Stimulated activated CD4-positive, alpha-beta T cell treated with anti-CD3 and anti-CD28 coated beads, Interleukin-2, amount 100 ng/mL, for 4 hours (primary cell): ENCODE measurements around the gene IL17REL.
"Not testable (repeated sequence)": the region's sequence is repeated elsewhere in the genome, so short reads cannot be mapped to it uniquely, and the experiment has no call there.

Experiments used
- DNase-seq: peaks from one replicate; pipeline ENCODE4 v3.0.0-alpha.2; 2020; ENCODE audit warnings: low read depth

Gene IL17REL

DNA sequence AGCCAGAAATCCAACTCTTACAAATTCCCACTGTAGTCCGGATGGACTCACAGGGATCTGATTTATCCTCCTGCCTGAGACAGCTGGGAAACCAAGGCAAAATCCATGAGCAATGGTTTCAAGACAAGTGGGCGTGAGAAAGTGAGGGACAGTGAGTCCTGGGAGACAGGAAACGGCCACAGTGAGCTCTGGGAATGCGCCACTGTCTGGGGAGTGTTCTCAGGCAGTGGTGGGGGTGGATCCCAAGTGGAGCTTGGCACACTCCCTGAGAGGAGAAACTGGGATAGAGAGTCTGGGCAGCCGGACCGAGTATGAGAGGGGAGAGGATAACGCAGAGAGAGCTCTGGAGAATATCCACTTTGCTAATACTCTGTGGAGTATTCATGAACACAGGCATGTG, 9.8 kb downstream of the IL17REL start:
- DNase-seq, result no peak

DNA sequence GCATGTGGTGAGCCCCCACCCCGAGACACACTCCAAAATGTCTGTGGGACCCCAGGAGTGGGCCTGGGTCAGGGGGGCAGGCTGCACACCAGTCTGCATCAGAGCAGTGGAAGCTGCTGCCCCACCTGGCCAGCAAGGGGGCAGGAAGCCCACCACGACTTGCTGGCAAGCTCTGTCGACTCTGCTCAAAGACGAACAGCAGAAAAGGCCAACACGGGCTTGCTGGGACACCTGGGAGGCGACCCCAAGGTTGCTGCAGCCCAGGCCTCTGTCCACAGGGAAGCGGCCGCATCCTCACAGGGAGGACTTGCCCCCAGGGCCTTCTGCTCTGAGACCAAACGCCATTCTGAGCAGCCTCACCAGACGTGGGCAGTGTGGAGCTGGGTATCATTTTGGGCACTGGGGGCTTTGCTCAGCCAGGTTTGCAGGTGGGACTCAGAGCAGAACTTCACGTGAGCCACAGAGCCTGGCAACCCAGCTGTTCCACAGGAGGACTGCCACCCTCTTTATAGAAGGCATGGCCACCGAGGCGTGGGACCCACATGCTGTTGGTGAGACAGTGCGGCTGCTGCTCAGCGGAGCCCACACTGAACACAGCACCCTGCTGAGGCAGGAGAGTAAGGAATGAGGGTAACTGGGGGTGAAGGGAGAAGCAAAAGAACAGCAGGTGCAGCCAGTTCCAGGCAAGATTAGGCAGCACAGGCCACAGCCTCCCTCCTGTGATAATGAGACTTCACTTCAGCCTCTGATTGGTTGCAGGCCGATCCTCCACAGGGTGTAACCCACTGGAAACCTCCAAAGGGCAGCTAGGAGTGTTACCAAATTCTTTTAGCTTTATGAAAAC, 11.0 kb downstream of the IL17REL start:
- no peak for DNase-seq

DNA sequence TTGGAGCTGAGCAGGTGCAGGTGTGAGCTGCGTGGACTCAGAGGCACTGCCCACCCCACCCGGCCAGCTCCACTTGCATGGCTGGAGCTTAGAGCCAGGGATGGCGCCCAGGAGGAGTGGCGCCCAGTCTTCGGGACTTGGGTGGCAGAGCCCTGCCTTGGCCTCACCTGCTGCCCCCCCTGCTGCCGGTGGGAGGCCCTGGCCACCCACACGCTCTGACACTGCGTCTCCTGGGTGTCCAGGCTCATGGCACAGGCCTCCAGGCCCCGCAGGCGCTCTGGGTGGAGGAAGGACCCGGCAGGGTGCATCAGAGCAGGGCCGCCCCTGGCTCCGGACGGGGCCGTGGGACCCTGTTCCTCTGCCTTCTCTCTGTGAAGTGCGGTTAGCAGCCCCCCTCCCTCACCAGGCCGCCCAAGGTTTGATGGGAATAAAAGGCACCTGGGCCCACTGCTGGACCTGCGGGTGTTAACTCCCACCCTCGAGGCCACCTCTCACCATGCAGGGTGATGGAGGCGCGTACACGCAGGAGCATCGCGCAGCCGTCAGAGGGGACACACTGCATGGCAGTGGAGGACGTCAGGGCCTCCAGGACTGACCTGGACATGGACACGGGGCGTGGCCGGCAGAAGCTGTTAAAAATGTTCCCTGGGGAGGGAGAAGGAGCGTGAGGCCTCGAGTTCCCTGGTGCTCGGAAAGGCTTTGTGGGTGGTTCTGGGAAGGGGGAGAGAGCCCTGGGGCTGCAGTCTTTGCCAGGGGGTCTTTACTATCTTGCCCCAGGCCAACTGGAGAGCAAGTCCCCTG, 11.8 kb downstream of the IL17REL start:
- DNase-seq, result no peak

DNA sequence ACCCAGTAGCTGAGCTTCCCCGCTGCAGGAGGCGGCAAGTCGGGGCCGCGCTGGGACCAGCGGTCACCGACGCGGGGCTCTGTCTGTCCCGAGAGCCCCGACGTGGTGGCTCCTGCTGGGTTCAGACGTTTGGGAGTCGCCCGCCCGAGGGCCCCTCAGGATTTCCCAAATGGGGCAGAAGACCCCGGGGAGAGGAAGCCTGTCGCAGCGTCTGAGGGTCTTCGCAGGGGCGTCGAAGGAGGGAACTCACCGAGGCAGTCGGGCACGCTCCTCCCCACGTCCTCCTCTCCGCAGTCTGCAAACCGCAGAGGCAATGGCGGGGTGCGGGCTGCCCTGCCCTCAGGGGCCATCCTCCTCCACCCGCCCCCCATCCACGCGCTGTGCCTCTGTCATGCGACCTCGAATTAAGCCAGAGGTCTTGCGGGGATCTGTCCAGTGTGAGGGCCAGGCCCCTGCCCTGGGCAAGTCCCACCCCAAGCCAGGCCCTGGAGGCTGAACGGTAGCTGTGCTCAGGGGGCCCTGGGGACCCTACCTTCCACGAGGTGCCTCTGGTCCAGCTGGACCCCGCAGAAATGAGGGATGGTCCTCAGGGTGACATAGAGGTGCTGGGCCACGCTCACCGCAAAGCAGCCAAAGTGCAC, 12.5 kb downstream of the IL17REL start:
- no peak for DNase-seq

DNA sequence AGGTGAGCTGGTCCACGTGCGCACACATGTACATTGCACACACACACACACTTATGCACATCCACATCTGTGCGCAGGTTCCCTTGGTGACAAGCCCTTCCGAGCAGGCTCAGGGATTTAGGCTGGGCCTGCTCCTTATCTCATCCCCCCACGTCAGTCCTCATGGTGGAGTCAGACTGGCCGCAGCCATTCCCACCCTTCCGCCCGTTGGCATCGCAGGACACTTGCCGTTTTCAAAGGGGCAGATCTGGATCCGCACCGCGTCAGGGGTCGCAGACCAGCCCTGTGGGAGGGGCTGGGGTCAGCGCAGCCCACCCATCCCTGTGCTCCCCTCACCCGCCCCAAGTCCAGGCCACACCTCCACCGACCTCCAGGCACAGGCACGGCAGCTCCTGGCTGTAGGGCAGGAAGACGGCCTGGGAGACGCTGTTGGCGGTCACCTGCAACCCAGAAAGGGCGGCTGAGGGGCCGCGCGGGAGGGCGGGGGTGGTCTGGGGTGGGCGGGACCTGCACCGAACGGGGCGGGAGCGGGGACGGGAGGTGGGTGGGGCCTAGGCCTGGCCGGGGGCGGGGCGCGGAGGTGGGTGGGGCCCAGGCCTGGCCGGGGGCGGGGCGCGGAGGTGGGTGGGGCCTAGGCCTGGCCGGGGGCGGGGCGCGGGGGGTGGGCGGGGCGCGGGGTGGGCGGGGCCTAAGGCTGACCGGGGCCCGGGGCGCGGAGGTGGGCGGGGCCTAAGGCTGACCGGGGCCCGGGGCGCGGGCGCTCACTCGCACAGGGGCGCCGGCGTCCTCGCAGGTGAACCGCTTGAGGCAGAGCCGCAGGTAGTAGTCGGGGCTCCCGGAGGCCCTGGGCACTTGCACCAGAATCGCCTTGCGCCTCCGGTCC, 13.3 kb downstream of the IL17REL start:
- DNase-seq, result no peak

DNA sequence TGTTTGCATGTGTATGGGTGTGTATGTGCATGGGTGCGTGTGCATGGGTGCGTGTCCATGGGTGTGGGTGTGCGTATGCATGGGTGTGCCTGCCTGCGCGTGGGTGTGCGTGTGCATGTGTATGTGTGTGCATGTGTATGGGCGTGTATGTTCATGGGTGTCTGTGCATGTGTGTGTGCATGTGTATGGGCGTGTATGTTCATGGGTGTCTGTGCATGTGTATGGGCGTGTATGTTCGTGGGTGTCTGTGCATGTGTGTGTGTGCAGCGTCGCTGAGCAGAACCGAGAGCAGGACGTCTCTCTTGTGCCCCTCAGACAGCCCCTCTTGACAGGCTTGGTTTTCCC, 13.9 kb downstream of the IL17REL start:
- DNase-seq, result no peak

DNA sequence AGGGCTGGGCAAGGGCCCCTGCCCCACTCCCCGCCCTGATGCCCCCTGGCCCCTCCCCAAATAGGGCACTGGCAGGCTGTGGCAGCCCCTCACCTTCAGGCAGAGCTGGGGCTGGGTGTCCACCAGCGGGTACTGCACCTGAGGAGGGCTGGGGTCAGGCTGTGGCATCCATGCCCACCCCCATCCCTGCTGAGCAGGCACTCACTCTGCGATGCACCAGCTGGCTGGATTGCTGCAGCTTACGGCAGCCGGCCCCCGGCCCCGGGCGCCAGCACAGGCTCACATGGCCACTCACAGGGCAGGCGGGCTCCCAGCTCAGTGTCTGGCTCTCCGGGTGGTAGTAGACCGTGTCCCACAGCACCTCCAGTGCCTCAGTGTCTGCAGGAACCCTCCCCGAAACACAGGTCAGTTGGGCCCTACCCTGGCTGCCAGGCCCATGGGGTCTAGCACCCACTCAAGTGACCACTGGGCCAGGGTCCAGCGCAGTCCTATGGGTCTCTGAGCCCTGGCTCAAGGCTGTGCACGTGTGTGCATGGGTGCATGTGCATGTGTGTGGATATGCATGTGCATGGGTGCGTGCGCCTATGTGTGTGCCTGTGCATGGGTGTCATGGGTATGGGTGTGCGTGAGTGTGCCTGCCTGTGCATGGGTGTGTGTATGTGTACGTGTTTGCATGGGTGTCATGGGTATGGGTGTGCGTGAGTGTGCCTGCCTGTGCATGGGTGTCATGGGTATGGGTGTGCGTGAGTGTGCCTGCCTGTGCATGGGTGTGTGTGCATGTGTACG, 14.4 kb downstream of the IL17REL start:
- no peak for DNase-seq

DNA sequence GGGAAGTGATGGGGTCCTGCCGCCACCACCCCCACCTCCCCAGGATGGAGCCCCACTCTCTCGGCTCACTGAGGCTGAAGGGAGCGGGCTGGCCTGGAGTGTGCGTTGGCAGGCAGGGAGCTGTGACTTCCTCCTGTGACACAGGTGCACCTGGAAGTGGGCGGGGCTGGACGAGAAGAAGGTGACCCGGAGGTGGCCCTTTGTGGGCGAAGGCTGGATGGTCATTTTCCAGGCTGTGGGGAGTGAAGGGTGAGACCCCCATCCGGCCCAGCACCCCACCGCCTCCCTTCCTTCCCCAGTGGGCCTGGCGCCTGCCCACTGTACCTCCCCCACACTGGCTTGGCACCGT, 15.3 kb downstream of the IL17REL start:
- DNase-seq, result no peak

DNA sequence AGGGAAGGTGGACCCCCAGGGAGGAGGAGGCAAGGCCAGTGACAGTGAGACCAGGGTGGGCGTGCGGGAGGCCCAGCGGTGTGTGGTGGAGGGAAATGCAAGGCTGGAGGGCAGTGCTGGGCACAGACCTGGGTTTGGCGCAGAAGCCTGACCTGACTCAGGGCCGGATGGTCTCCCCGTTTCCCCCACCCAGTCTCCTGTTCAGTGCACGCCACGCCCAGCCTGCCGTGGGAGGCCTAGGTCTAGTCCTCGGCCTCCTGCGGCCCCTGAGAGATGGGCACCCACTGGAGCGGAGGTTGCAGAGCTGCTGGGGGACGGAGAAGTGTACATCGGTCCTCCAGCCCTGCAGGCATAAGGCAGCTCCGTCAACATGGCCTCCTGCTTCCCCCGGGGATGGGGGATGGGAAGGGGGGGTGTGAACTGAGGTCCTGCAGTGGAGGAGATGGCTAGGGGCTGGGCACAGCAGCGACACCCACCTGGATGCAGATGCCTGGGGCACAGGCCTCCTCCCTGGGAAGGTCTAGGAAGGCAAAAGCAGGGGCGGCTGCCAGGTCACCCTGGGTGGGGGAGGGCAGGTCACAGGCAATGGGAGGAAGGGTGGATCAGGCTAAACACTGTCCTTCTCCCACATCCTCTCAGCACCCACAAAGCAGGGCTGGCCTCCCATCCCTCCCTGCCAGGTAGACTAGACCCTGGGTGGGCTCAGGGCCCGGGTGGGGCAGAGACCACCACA, 15.9 kb downstream of the IL17REL start:
- no peak for DNase-seq

DNA sequence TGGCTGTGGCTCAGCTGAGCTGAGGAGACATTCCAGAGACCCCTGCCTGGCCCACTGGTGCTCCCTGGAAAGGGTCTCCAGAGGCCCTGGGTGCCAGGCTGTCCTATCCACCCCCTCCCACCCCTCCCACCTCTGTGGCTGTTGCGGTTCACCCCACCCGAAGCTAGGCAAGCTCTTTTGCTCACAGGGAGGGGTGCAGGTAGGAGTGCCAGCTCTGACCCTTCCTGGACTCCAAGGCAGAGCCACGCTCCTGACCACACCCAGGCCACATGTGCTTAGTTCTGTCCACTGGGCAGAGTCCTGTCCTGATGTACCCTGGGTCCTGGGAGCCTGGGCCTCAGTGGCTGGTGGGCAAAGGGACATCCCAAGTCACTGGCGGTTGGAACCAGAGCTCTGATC, 16.4 kb downstream of the IL17REL start:
- DNase-seq, result no peak

DNA sequence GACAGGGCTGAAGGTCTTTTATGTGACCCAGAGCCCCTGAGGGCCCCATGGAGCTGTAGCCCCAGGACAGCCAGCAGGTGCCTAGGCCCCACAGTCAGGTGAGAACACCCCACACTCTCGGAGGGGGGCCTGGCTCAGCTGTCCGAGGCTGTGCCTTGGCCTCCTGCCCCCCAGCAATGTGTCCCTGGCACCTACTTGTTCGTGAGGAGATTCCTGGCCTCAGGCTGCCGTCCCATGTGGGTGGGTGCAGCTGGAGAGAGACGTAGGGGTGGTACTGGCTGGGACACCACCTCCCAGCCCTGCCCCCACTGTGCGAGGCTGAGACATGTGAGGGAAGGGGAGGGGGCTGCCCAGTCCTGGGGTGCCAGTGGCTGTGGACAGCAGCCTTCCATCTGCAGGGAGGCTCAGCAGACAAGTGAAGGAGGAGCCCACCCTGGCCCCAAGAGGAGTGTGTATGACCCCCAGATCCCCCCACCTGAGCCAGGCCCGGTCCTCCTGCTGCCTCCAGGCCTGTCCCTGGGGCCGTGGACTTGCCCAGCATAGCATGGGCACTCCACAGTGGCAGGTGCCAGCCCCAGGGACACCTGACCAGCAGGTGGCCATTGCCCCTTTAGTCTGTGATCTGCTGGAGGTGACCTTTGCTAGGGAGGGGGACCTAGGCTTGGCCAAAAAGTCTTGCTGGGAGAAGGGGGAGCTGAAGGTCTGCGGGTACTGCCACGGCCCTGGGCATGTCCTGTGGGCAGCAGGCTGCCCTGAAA, 17.0 kb downstream of the IL17REL start:
- no peak for DNase-seq

DNA sequence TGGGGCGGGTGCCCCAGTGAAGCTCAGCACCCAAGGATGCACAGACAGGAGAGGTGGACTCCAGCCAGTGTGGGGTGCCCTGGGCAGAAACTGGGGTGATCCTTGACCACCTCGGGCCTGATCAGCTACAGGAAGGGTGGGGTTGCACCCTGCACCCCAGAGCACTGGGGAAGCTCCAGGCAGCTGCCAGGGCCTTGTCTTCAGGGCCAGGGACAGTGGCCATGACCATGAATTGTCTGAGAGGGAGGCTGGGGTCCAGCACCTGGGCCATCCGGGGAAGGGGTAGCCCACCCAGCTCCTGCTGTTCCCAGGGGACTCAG, 17.6 kb downstream of the IL17REL start:
- no peak for DNase-seq

DNA sequence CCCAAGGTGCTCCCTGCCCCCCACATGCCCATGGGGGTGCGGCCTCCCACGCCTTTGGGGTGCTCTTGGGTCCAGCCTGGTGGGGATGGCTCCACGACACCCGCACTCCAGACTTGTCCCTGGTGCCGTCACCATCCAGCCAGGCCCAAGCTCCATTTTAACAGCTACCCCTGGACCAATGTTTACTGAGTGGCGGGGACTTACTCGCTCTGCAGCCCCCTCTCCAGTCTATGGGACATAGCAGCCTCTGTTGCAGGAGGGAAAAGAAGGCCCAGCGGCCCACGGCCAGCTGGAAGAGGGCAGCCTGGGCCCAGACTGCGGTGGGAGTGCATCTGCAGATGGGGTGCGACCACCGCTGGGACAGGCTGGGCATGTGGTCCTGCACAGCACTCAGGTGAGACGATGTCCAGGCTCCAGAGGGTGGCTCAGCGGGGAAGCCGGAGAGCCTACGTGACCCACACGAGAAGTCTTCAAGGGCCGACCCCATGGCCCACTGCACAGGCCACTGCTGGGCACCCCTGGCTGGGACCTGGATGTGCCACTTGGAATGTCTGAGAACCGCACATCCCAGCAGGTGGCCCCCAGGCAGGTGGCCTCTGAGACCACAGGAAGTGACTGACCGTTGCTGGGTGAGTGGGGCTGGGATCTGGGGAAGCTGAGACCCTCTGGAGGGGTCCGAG, 18.1 kb downstream of the IL17REL start:
- no peak for DNase-seq

DNA sequence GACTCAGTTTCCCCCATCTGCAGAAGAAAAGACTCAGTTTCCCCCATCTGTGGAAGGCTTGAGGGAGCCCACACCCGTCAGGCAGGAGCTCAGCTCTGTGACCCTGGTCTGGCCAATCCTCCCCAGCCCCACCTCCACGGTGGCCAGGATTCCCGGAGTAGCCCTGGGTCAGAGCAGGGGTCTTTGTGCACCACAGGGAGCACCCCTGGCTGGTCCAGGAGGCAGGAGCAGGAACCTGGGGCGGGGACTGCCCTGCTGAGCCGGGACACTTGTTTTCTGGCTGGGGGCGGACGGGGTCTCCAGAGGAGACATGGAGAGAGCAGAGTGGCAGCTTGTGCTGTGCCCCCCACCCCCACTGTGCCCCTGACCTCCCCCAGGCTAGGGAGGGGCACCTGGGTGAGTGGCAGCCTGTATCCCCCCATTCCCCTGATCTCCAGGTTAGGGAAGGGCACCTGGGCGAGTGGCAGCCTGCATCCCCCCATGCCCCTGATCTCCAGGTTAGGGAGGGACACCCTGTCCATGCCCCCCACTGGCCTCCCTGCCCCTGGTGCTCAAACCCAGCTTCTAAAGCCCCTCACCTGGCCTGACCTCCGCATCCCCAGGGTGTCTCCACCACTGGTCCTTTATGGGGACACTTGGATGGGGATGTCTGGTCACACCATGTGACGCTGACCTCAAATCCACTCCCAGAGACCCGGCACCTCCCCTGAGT, 18.8 kb downstream of the IL17REL start:
- DNase-seq, result no peak

DNA sequence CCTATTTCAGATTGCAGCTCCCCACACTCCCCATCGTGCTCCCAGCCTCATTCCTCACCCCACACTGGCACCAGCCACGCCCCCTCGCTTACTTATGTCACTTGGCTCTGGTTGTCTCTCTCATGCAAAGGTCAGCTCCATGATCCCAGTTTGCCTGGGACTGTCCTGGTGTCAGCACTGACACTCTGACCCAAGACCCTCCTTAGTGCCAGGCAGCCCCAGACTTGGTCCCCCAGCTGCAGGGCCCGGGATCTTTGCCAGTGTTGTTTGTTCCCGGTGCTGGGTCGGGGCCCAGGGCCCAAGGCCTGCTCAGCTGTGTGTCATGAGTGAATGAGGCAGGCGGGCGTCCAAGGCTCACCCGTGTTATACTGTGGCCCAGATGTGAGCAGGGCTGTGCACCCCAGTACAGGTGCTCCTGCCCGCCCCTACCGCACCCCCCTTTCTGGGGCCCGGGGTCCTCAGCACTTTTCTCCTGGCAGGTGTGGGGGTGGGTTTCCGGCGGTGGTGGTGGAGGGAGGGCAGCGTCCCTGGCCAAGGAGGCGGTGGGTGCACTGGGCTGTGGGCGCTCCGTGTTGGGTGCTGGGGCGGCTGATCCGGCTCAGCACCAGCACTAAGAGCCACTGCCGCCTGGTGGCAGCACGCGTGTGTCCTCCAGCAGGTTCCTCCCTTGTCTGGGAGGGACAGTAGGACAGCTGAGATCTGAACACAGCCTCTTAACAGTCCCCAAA, 19.5 kb downstream of the IL17REL start:
- peak; percentile 66 for DNase-seq

DNA sequence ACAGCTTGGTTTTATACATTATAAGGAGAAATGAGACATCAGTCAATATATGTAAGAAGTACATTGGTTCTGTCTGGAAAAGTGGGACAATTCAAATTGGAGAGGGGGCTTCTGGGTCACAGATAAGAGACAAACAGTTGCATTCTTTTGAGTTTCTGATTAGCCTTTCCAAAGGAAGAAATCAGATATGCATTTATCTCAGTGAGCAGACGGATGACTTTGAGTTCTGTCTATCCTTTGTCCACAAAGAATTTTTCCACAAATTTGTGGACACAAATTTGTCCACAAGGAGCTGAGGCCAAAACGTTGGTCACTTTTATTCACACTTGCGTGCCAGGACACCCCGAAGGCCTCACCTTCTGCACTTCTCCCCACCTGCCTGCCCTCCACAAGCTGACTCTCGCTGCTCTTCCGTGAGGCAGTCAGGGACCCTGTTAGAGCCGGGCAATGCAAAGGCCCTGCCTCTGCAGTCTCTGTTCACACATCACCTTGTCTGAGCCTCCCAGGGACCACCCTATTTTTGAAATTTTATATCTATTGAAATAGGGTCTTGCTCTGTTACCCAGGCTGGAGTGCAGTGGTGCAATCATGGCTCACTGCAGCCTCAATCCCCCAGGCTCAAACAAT, 20.5 kb downstream of the IL17REL start:
- no peak for DNase-seq

DNA sequence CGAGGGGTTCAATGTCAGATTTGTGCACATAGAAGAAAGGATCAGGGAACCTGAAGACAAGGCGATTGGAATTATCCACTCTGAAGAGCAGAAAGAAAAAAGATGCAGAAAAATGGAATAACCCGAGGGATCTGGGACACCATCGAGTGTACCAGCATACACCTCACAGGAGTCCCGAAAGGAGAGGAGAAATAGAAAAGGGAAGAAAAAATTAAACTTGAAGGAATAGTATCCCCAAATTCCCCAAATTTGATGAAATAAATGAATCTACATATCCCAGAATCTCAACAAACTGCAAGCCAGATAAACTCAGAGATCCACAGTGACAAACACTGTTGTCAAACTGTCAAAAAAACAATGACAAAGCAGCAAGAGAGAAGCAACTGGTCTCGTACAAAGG, 21.4 kb downstream of the IL17REL start:
- no peak for DNase-seq

DNA sequence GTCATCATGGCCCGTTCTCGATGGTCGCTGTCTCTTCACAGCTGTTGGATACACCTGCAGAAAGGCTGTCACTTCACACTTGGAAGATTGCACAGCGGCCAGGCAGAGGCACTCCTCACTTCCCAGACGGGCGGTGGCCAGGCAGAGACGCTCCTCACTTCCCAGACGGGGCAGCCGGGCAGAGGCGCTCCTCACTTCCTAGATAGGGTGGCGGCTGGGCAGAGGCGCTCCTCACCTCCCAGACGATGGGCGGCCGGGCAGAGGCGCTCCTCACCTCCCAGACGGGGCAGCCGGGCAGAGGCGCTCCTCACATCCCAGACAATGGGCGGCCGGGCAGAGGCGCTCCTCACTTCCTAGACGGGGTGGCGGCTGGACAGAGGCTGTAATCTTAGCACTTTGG, 22.7 kb downstream of the IL17REL start:
- not testable (repeated sequence) for DNase-seq
